Endothelial cell of umbilical vein (primary cell): ENCODE results near the gene TSPAN15.

Experiments used
- EZH2 ChIP-seq: IDR thresholded peaks from 2 replicates; pipeline ENCODE4 v1.6.1; 2012; ENCODE audit warnings: borderline replicate concordance, low read depth, mild to moderate bottlenecking, moderate library complexity, low read length, inconsistent platforms; ENCODE audit not compliant: severe bottlenecking
- GATA2 ChIP-seq: IDR thresholded peaks from 2 replicates; pipeline ENCODE4 v1.7.0; 2011; ENCODE audit warnings: low read depth, mild to moderate bottlenecking, moderate library complexity, mixed read lengths, low read length; ENCODE audit not compliant: insufficient read length, insufficient read depth
- JUN ChIP-seq: IDR thresholded peaks from 2 replicates; pipeline ENCODE4 v1.6.1; 2011; ENCODE audit warnings: borderline replicate concordance, low read depth; ENCODE audit not compliant: insufficient read length, insufficient read depth
- MYC ChIP-seq: IDR thresholded peaks from one replicate; pipeline ENCODE4 v1.6.1; 2011; ENCODE audit warnings: mild to moderate bottlenecking, low read depth, low read length
- POLR2A ChIP-seq: IDR thresholded peaks from 2 replicates; pipeline ENCODE4 v1.6.1; 2012; ENCODE audit warnings: low read depth, mild to moderate bottlenecking, control low read depth, low read length
- POLR2AphosphoS5 ChIP-seq: IDR thresholded peaks from 2 replicates; pipeline ENCODE4 v1.6.1; 2012; ENCODE audit warnings: low read depth, mild to moderate bottlenecking, control low read depth, low read length, moderate library complexity; ENCODE audit not compliant: insufficient read depth
- TF ChIP-seq, protein P1 (sequence below), 2 donors: IDR thresholded peaks; 1 replicate in 1 of 2; 2 replicates in 1 of 2; pipeline ENCODE4 v1.5.1; 2011; ENCODE audit warnings: low read length in 2 of 2, mild to moderate bottlenecking in 2 of 2, moderate library complexity in 2 of 2, control low read depth in 1 of 2, inconsistent platforms in 1 of 2, low read depth in 1 of 2; ENCODE audit not compliant: insufficient read depth in 1 of 2; ENCODE audit errors: extremely low read depth in 1 of 2
- TF ChIP-seq, protein P2 (sequence below): IDR thresholded peaks from 2 replicates; pipeline ENCODE4 v1.6.1; 2011; ENCODE audit not compliant: insufficient read depth, insufficient read length

DNA sequence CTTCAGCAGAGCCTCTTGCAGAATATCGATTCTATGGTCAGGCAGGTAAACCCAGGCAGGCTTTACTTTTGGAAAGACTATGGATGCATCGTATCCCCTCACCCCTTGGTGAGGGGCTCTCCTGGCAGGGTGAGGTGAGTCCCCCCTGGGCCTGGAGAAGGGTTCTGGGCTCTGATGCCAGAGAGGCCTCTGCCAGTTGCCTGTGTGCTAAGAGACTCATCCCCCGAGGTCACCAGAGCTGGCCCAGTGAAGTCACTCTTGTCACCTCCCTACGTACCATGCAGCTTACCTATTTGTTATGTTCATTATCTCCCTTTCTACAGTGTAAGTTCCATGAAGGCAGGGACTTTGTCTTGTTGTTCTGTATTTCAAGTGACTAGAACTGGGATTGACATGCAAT lies 51.3 kb downstream of the TSPAN15 start:
- TF ChIP-seq GATA2 (no peak), POLR2A (no peak), POLR2AphosphoS5 (no peak), EZH2 (no peak), MYC (no peak), JUN (no peak)
- TF ChIP-seq, protein P1, sequence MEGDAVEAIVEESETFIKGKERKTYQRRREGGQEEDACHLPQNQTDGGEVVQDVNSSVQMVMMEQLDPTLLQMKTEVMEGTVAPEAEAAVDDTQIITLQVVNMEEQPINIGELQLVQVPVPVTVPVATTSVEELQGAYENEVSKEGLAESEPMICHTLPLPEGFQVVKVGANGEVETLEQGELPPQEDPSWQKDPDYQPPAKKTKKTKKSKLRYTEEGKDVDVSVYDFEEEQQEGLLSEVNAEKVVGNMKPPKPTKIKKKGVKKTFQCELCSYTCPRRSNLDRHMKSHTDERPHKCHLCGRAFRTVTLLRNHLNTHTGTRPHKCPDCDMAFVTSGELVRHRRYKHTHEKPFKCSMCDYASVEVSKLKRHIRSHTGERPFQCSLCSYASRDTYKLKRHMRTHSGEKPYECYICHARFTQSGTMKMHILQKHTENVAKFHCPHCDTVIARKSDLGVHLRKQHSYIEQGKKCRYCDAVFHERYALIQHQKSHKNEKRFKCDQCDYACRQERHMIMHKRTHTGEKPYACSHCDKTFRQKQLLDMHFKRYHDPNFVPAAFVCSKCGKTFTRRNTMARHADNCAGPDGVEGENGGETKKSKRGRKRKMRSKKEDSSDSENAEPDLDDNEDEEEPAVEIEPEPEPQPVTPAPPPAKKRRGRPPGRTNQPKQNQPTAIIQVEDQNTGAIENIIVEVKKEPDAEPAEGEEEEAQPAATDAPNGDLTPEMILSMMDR (IDR thresholded peaks at IDR 0.05; ENCODE audit: extremely low read depth in 1 of 2, insufficient read depth in 1 of 2, low read depth in 1 of 2, low read length in 2 of 2) = no peak
- TF ChIP-seq, protein P2, sequence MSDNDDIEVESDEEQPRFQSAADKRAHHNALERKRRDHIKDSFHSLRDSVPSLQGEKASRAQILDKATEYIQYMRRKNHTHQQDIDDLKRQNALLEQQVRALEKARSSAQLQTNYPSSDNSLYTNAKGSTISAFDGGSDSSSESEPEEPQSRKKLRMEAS = no peak
